LHCN-M2 (cell line): ENCODE data around the gene EYA2. TPM values are rescaled to one million over a fixed set of nuclear protein-coding genes. Genes with fewer than 3 reads are reported as not detected.

Source experiments
- DNase-seq: peaks from one replicate; pipeline ENCODE4 v3.0.0-alpha.2; 2012; ENCODE audit warnings: low read depth
- total RNA-seq: library from RNA; depleted of rRNA; stranded (reverse); fragments of >200 nt; gene quantifications from 2 replicates; pipeline ENCODE4 v1.2.3, GENCODE V29; 2014

EYA2 gene
- total RNA-seq, 1 experiment from 2014 or later, result 0.11 TPM

GRCh38 chr20:47102629-47103028 is 208.0 kb downstream of the EYA2 start:
- DNase-seq, result peak; percentile 41

GRCh38 chr20:47106786-47107185 is 212.1 kb downstream of the EYA2 start:
- no peak for DNase-seq

GRCh38 chr20:47108994-47109393 is 214.4 kb downstream of the EYA2 start:
- DNase-seq, result no peak

GRCh38 chr20:47110819-47111218 is 216.2 kb downstream of the EYA2 start:
- no peak for DNase-seq

- DNase-seq, result no peak
Measured at GRCh38 chr20:47111576-47111975, 216.9 kb downstream of the EYA2 start.

- DNase-seq, result peak; percentile 96
Measured at GRCh38 chr20:47113362-47114109, 218.9 kb downstream of the EYA2 start.

GRCh38 chr20:47115694-47116093 is 221.1 kb downstream of the EYA2 start:
- DNase-seq, result no peak

GRCh38 chr20:47117371-47117770 is 222.7 kb downstream of the EYA2 start:
- DNase-seq, result no peak

GRCh38 chr20:47117773-47118172 is 223.1 kb downstream of the EYA2 start:
- DNase-seq, result no peak

GRCh38 chr20:47118206-47118605 is 223.6 kb downstream of the EYA2 start:
- DNase-seq, result peak; percentile 9

GRCh38 chr20:47118641-47119040 is 224.0 kb downstream of the EYA2 start:
- DNase-seq, result no peak

GRCh38 chr20:47120346-47120936 is 225.8 kb downstream of the EYA2 start:
- DNase-seq, result no peak

GRCh38 chr20:47122560-47122959 is 227.9 kb downstream of the EYA2 start:
- DNase-seq, result no peak

GRCh38 chr20:47124181-47124717 is 229.6 kb downstream of the EYA2 start:
- no peak for DNase-seq

GRCh38 chr20:47125508-47125757 is 230.8 kb downstream of the EYA2 start:
- DNase-seq, result no peak

GRCh38 chr20:47125758-47126591 is 231.3 kb downstream of the EYA2 start:
- peak; percentile 72 for DNase-seq

GRCh38 chr20:47126709-47127108 is 232.1 kb downstream of the EYA2 start:
- peak; percentile 82 for DNase-seq

- no peak for DNase-seq
Measured at GRCh38 chr20:47127546-47127945, 232.9 kb downstream of the EYA2 start.

GRCh38 chr20:47127999-47128398 is 233.4 kb downstream of the EYA2 start:
- no peak for DNase-seq

- DNase-seq, result no peak
Measured at GRCh38 chr20:47129306-47129705, 234.7 kb downstream of the EYA2 start.

- DNase-seq, result peak; percentile 63
Measured at GRCh38 chr20:47133809-47134456, 239.3 kb downstream of the EYA2 start.

GRCh38 chr20:47136782-47137181 is 242.1 kb downstream of the EYA2 start:
- DNase-seq, result no peak
